Neural crest cell (in vitro differentiated cells): ENCODE measurements around the gene ARHGAP6. TPM values are rescaled to one million over a fixed set of nuclear protein-coding genes. Genes with fewer than 3 reads are reported as not detected.

Source experiments
- DNase-seq: peaks from one replicate; pipeline ENCODE4 v3.0.0; 2021; ENCODE audit warnings: low read depth, mixed read lengths, low spot score
- H3K27ac Mint-ChIP-seq: one replicate; pipeline ENCODE4 v1.8.0; 2021; ENCODE audit warnings: mild to moderate bottlenecking, mixed read lengths; ENCODE audit not compliant: unreplicated experiment
- H3K27me3 Mint-ChIP-seq: 2 replicates; pipeline ENCODE4 v1.8.0; 2021; ENCODE audit warnings: low read depth, mild to moderate bottlenecking, mixed read lengths
- H3K36me3 Mint-ChIP-seq: 2 replicates; pipeline ENCODE4 v1.8.0; 2021; ENCODE audit warnings: low read depth, mild to moderate bottlenecking, mixed read lengths
- H3K4me1 Mint-ChIP-seq: 2 replicates; pipeline ENCODE4 v1.8.0; 2021; ENCODE audit warnings: mixed read lengths
- H3K4me3 Mint-ChIP-seq: one replicate; pipeline ENCODE4 v1.8.0; 2021; ENCODE audit warnings: mild to moderate bottlenecking, mixed read lengths
- H3K9me3 Mint-ChIP-seq: 2 replicates; pipeline ENCODE4 v1.8.0; 2021; ENCODE audit warnings: mixed read lengths
- microRNA-seq: library from miRNA; unstranded; fragments of <30 nt; microRNA quantifications from one replicate; pipeline ENCODE4, GENCODE V29; 2020
- total RNA-seq: library from RNA; stranded (reverse); gene quantifications from 2 replicates; pipeline ENCODE4 v1.2.1, GENCODE V29; 2021
- TF ChIP-seq, protein P1 (sequence below): fragments of 200-600 bp; sonication (generic); conservative IDR thresholded peaks from 2 replicates; pipeline ENCODE4 v1.5.0; 2021; ENCODE audit warnings: antibody characterized with exemption, mild to moderate bottlenecking

The ARHGAP6 gene
- total RNA-seq, 1 donor from 2014 or later, result 2.7 TPM

DNA sequence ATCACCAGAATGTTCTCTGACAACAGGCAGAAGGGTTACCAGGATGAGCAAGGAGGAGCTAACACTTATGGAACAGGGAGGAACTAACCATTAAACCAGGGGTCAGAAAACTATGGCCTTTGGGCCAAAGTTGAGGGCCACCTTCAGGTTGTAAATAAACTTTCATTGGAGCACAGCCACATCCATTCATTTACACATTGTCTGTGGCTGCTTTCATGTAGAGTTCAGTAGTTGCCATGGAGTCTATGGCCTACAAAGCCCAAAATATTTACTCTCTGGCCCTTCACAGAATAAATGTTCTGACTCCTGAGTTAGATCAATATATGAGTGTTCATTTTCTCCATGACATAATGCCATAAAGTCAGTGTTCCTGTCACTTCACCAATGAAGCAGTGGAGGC is 567.8 kb downstream of the ARHGAP6 start:
- H3K4me3 Mint-ChIP-seq, result no peak overlapping the region
- H3K36me3 Mint-ChIP-seq, result no peaks in the 10 kb centered on the region

DNA sequence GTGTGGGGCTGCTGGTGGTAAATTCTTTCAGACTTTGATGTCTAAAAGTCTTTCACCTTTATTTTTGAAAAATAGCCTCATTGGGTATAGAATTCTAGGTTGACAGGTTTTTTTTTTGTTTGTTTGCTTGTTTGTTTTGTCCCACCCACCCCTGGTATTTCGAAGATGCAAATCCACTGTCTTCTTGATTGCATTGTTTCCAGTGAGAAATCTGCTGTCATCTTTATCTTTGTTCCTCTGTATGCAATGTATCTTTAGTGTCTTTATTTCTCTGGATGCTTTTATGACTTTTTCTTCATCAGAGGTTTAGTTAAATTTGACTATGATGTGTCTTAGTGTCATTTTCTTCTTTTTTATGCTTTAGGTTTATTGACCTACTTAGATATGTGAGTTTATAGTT is 575.9 kb downstream of the ARHGAP6 start:
- TF ChIP-seq, protein P1, sequence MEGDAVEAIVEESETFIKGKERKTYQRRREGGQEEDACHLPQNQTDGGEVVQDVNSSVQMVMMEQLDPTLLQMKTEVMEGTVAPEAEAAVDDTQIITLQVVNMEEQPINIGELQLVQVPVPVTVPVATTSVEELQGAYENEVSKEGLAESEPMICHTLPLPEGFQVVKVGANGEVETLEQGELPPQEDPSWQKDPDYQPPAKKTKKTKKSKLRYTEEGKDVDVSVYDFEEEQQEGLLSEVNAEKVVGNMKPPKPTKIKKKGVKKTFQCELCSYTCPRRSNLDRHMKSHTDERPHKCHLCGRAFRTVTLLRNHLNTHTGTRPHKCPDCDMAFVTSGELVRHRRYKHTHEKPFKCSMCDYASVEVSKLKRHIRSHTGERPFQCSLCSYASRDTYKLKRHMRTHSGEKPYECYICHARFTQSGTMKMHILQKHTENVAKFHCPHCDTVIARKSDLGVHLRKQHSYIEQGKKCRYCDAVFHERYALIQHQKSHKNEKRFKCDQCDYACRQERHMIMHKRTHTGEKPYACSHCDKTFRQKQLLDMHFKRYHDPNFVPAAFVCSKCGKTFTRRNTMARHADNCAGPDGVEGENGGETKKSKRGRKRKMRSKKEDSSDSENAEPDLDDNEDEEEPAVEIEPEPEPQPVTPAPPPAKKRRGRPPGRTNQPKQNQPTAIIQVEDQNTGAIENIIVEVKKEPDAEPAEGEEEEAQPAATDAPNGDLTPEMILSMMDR, result no peak
- no peak overlapping the region for H3K27ac Mint-ChIP-seq
- no peaks in the 10 kb centered on the region for H3K27me3 Mint-ChIP-seq
- no peak for DNase-seq
- H3K4me3 Mint-ChIP-seq, result no peak overlapping the region
- peaks cover 17% of the 10 kb centered on the region for H3K36me3 Mint-ChIP-seq
- no peaks in the 10 kb centered on the region for H3K4me1 Mint-ChIP-seq
- H3K9me3 Mint-ChIP-seq, result peaks cover 14% of the 10 kb centered on the region

More for the DNA sequence above, 567.8 kb downstream of the ARHGAP6 start:
- no peak overlapping the region for H3K27ac Mint-ChIP-seq
- no peaks in the 10 kb centered on the region for H3K27me3 Mint-ChIP-seq
- TF ChIP-seq, protein P1, result no peak
- peaks cover 6% of the 10 kb centered on the region for H3K4me1 Mint-ChIP-seq
- DNase-seq, result no peak
- peaks cover 3% of the 10 kb centered on the region for H3K9me3 Mint-ChIP-seq

Small RNAs within 50 kb of the gene (microRNA-seq; reads per million reads assigned to microRNA genes)
- gene MIR548AX, result not detected

Other genes starting within 250 kb of the ARHGAP6 start
- 27.8 and 29.2 TPM in 2 replicates for gene MSL3, start 92.3 kb upstream of the ARHGAP6 start, total RNA-seq